GM19328 (cell line): ENCODE data around the gene POLQ.
"Not testable (repeated sequence)": the region's sequence is repeated elsewhere in the genome, so short reads cannot be mapped to it uniquely, and the experiment has no call there.

Source experiments
- ATAC-seq: cut with Tn5 transposase; IDR thresholded peaks from one replicate; pipeline ENCODE4 v1.9.1; 2021; ENCODE audit warnings: mild to moderate bottlenecking, moderate library complexity; ENCODE audit not compliant: unreplicated experiment

The POLQ gene

DNA sequence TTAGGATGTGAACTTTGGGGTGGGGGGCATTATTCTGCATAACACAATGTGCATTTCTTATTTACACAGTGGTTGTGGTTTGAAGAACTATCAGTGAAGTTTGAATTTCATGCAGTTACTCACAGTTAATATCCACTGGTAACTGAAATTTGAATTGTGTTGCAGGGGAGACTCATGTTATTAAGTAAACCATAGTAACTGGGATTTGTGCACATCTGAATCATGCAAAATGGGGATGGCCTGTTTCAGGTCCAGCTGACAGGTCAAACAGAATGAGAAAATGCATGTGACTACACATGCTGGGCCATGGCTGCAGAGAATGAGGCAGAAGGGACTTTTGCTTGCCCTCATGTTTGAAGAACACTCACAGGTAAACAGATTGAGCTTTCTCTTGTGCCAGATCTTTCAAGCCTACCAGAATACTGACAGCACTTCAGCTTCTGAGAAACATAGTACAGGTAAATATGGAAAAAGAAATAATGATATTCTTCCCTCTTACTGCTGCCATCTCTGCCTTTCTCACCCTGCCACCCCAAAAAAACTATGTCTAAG lies 115.0 kb downstream of the POLQ start:
- ATAC-seq, result no peak

GRCh38 chr3:121424549-121424948 lies 121.2 kb downstream of the POLQ start:
- ATAC-seq, result no peak

DNA sequence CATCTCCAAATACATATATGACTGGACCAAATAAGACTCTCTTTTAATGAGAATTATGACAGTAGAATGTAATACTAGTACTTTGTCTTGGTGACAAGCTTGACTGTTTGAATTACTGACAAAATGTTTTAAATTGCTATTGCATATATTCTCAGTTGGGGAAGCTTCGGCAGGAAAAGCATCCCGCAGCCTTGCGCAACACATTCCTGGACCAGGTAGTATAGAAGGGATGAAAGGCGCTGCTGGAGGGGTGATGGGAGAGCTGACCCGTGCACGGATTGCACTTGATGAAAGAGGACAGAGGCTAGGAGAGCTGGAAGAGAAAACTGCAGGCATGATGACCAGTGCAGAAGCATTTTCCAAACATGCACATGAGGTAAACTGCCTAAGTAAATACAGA lies 127.6 kb downstream of the POLQ start:
- no peak for ATAC-seq

- no peak for ATAC-seq
Measured at GRCh38 chr3:121414924-121415323, 130.9 kb downstream of the POLQ start.

DNA sequence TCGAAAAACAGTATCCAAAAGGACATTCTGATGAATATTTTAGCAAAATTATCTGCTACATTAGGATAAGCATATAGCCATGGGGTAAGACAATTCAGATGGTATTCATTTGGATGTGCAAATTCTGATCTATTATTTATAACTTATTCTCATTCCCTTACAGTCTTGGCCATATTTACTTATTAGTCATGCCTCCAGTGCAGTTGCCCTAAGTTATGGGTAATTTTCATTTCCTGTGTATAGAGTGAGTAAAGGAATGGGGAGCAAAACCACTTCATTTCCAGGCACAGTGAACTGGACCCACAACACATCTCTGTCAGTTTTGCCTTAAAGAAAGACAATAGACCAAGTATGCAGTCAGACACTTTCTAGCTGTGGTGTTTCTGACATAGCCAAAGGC lies 134.3 kb downstream of the POLQ start:
- no peak for ATAC-seq

GRCh38 chr3:121405631-121406030 lies 140.2 kb downstream of the POLQ start:
- no peak for ATAC-seq

GRCh38 chr3:121399820-121400219 lies 146.0 kb downstream of the POLQ start:
- ATAC-seq, result no peak

GRCh38 chr3:121398051-121398450 lies 147.7 kb downstream of the POLQ start:
- not testable (repeated sequence) for ATAC-seq

DNA sequence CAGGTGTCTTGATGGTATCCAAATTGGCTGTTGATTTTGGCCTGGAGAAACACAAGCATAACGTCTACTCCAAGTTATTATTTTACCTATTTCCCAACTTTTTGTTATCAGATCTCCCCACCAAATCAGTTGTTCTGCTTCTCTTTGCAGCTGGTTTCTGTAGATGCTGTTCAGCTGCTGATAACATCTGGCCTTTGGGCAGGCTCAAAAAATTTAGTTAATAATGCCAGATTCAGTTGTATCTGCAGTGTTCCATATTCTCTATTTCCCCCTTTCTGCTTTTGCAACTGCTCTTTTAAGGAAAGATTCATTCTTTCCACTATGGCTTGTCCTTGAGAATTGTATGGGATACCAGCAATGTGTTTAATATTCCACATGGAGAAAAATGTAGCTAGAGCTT lies 149.8 kb downstream of the POLQ start:
- not testable (repeated sequence) for ATAC-seq

- ATAC-seq, result not testable (repeated sequence)
Measured at GRCh38 chr3:121388308-121388707, 157.5 kb downstream of the POLQ start.
